Stimulated activated naive CD8-positive, alpha-beta T cell treated with anti-CD3 and anti-CD28 coated beads, Interleukin-15, Interleukin-2, amounts not matched to agents 100 U/mL and 50 U/mL, for 24 hours (primary cell): ENCODE results near the gene NOTCH3.

Experiments
- ATAC-seq: fragments of 150-1000 bp; cut with Tn5 transposase; one replicate; pipeline ENCODE4 v1.10.0; 2021
- DNase-seq: peaks from one replicate; pipeline ENCODE4 v3.0.0; 2021

The NOTCH3 gene

GRCh38 chr19:15122331-15123030 lies 78.3 kb downstream of the NOTCH3 start:
- ATAC-seq (no peak), DNase-seq (no peak)

- no peak for ATAC-seq
- no peak for DNase-seq
Measured at GRCh38 chr19:15120135-15121026, 80.4 kb downstream of the NOTCH3 start.

- DNase-seq, result no peak
- ATAC-seq, result no peak
Measured at GRCh38 chr19:15118789-15119494, 81.9 kb downstream of the NOTCH3 start.

GRCh38 chr19:15118248-15118647 lies 82.5 kb downstream of the NOTCH3 start:
- no peak for DNase-seq
- ATAC-seq, result no peak

- ATAC-seq (no peak), DNase-seq (no peak)
Measured at GRCh38 chr19:15116856-15117255, 83.9 kb downstream of the NOTCH3 start.

GRCh38 chr19:15115762-15116615 lies 84.8 kb downstream of the NOTCH3 start:
- ATAC-seq (no peak), DNase-seq (no peak)

- DNase-seq, result no peak
- no peak for ATAC-seq
Measured at GRCh38 chr19:15115080-15115479, 85.7 kb downstream of the NOTCH3 start.

- ATAC-seq (no peak), DNase-seq (no peak)
Measured at GRCh38 chr19:15114153-15114540, 86.6 kb downstream of the NOTCH3 start.

- ATAC-seq (no peak), DNase-seq (no peak)
Measured at GRCh38 chr19:15113245-15114152, 87.3 kb downstream of the NOTCH3 start.

GRCh38 chr19:15112385-15112784 lies 88.4 kb downstream of the NOTCH3 start:
- no peak for DNase-seq
- no peak for ATAC-seq

- ATAC-seq (no peak), DNase-seq (no peak)
Measured at GRCh38 chr19:15111758-15112157, 89.0 kb downstream of the NOTCH3 start.

GRCh38 chr19:15110418-15110815 lies 90.4 kb downstream of the NOTCH3 start:
- ATAC-seq (no peak), DNase-seq (no peak)

GRCh38 chr19:15109768-15110417 lies 90.9 kb downstream of the NOTCH3 start:
- no peak for DNase-seq
- no peak for ATAC-seq
